H1 (cell line): ENCODE data around the gene CLDN9. TPM values are rescaled to one million over a fixed set of nuclear protein-coding genes. Genes with fewer than 3 reads are reported as not detected.

Experiments
- BCL11A ChIP-seq, 2 experiments: IDR thresholded peaks; one replicate each; pipeline ENCODE4 v1.6.1; 2011; ENCODE audit warnings: low read depth in 2 of 2, low read length in 2 of 2, mild to moderate bottlenecking in 2 of 2
- CHD1 ChIP-seq: IDR thresholded peaks from 2 replicates; pipeline ENCODE4 v1.6.1; 2012; ENCODE audit warnings: low read depth, low read length, improper control_type of control experiment
- CTBP2 ChIP-seq: IDR thresholded peaks from 2 replicates; pipeline ENCODE4 v1.7.0; 2011; ENCODE audit warnings: borderline replicate concordance, mild to moderate bottlenecking, moderate library complexity, mixed read lengths, low read length; ENCODE audit not compliant: insufficient read depth, insufficient read length
- EP300 ChIP-seq, 2 experiments: IDR thresholded peaks; 1 replicate in 1 of 2; 2 replicates in 1 of 2; pipeline ENCODE4 v1.6.1; 2011 to 2012; ENCODE audit warnings: low read depth in 2 of 2, low read length in 2 of 2, mild to moderate bottlenecking in 2 of 2, borderline replicate concordance in 1 of 2, inconsistent platforms in 1 of 2, moderate library complexity in 1 of 2
- GABPA ChIP-seq: IDR thresholded peaks from 2 replicates; pipeline ENCODE4 v1.6.1; 2011; ENCODE audit warnings: mild to moderate bottlenecking, low read length, moderate library complexity, borderline replicate concordance; ENCODE audit not compliant: insufficient read depth
- HDAC6 ChIP-seq: IDR thresholded peaks from one replicate; pipeline ENCODE4 v1.7.1; 2012; ENCODE audit warnings: low read depth, mild to moderate bottlenecking, inconsistent platforms, low read length, moderate library complexity
- RAD21 ChIP-seq, 2 experiments: IDR thresholded peaks in 1 of 2; conservative IDR thresholded peaks in 1 of 2; 2 replicates each; pipeline ENCODE4 v1.6.1; 2011; ENCODE audit warnings: low read depth in 2 of 2, low read length in 2 of 2, improper control_type of control experiment in 1 of 2, inconsistent platforms in 1 of 2, mild to moderate bottlenecking in 1 of 2, moderate library complexity in 1 of 2
- RFX5 ChIP-seq: IDR thresholded peaks from 2 replicates; pipeline ENCODE4 v1.6.1; 2011; ENCODE audit warnings: low read depth, low read length, improper control_type of control experiment, borderline replicate concordance
- SAP30 ChIP-seq: fragments of 300-600 bp; sonication (generic); IDR thresholded peaks from 2 replicates; pipeline ENCODE4 v1.7.1; 2012; ENCODE audit warnings: low read length, moderate library complexity, mild to moderate bottlenecking, inconsistent platforms; ENCODE audit not compliant: insufficient read depth, insufficient replicate concordance
- SIN3A ChIP-seq, 2 experiments: IDR thresholded peaks in 1 of 2; conservative IDR thresholded peaks in 1 of 2; 2 replicates each; pipeline ENCODE4 v1.6.1; 2011 to 2012; ENCODE audit warnings: low read length in 2 of 2, improper control_type of control experiment in 1 of 2, low read depth in 1 of 2, mild to moderate bottlenecking in 1 of 2
- TAF7 ChIP-seq: optimal IDR thresholded peaks from 2 replicates; pipeline ENCODE3; 2011; ENCODE audit warnings: low read depth, mild to moderate bottlenecking, inconsistent platforms, low read length, moderate library complexity, borderline replicate concordance
- polyA plus RNA-seq, 7 experiments: library from polyadenylated mRNA; depleted of rRNA in 3 of 7; stranded (reverse) in 5 of 7; unstranded in 2 of 7; fragments of >200 nt in 5 of 7; fragments of 200-250 nt in 2 of 7; gene quantifications; 1 replicate in 5 of 7; 2 replicates in 1 of 7; 4 replicates in 1 of 7; pipeline versions ENCODE4 v1.2.1 to v1.2.3, GENCODE V29; 2011 to 2013; ENCODE audit warnings: missing spikeins in 2 of 7, mixed read lengths in 2 of 7
- total RNA-seq: library from RNA; stranded (reverse); fragmentation: NEBNext Ultra II Directional; extraction: Animal tissue kit (Norgen Biotek cat#: 25700); gene quantifications from 2 replicates; pipeline ENCODE4 v1.2.1, GENCODE V29; 2021
- TF ChIP-seq, protein P1 (sequence below): IDR thresholded peaks from 2 replicates; pipeline ENCODE4 v1.6.1; 2012; ENCODE audit warnings: low read length, inconsistent platforms
- TF ChIP-seq, protein P2 (sequence below): IDR thresholded peaks from 2 replicates; pipeline ENCODE4 v1.6.1; 2012; ENCODE audit warnings: inconsistent platforms

Gene CLDN9
- total and polyA plus RNA-seq, 2 of the 8 experiments (the other 6 are each of a cell fraction or from before 2014, with no cell fraction given), result 0.60 to 0.89 TPM

DNA sequence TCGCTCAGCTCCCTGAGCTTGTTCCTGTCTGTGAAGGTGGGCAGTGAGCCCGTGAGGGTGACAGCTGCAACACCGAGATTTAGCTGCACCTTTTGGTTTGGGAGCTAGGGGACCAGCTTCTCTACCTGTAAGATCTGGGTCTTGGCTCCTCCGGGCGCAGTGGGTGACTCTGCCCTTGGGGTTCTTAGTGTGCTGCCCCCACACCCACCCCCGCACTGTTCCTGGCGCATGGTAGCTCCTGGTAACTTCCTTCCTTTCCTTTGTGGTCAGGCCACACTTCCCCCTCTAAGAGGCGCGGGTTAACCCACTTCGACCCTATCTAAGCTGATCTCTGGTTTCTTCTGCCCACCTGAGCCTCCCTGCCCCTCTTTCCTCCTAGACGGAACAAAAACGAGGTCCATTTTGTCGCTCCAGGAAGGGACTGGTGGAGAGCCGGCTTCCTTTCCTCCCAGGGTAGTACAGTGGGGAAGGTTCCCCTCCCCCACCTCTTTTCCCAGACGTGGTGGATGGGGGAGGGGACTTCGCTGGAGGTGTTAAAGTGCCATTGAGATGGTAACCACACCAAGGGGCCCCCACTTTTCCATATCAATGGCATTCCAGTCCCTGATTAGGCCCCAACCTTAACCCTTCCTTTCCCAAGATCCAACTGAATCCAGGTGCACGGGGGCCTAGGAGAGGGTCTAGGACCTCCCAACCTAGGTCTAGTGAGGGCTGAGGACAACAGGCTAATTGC is 4.6 kb upstream of the CLDN9 start (continued):
- TF ChIP-seq, protein P1, sequence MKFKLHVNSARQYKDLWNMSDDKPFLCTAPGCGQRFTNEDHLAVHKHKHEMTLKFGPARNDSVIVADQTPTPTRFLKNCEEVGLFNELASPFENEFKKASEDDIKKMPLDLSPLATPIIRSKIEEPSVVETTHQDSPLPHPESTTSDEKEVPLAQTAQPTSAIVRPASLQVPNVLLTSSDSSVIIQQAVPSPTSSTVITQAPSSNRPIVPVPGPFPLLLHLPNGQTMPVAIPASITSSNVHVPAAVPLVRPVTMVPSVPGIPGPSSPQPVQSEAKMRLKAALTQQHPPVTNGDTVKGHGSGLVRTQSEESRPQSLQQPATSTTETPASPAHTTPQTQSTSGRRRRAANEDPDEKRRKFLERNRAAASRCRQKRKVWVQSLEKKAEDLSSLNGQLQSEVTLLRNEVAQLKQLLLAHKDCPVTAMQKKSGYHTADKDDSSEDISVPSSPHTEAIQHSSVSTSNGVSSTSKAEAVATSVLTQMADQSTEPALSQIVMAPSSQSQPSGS, result peak; percentile 89
- TF ChIP-seq TAF7 (peak; percentile 85), SAP30 (peak; percentile 36), RFX5 (no peak), GABPA (peak; percentile 31; the same call in 1 of the 2 replicates), SIN3A (conservative IDR thresholded peaks at IDR 0.05 in 1 of 2, IDR thresholded peaks at IDR 0.05 in 1 of 2; ENCODE audit: low read depth in 1 of 2, low read length in 2 of 2) (peak; percentile 87 to 91; a peak in 3 of 4 replicates), RAD21 (IDR thresholded peaks at IDR 0.05 in 1 of 2, conservative IDR thresholded peaks at IDR 0.05 in 1 of 2; ENCODE audit: low read depth in 2 of 2, low read length in 2 of 2) (peak in 1 of 2 experiments; percentile 24; a peak in 1 of 4 replicates), EP300 (IDR thresholded peaks at IDR 0.05; ENCODE audit: borderline replicate concordance in 1 of 2, low read depth in 2 of 2, low read length in 2 of 2) (peak; percentile 86 to 100), CHD1 (no peak), CTBP2 (peak; percentile 93), BCL11A (IDR thresholded peaks at IDR 0.05; ENCODE audit: low read depth in 2 of 2, low read length in 2 of 2) (peak; percentile 87 to 88), HDAC6 (no peak)
- TF ChIP-seq, protein P2, sequence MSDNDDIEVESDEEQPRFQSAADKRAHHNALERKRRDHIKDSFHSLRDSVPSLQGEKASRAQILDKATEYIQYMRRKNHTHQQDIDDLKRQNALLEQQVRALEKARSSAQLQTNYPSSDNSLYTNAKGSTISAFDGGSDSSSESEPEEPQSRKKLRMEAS, result peak; percentile 80; the same call in 1 of the 2 replicates
